MM.1S (cell line): Measurements from ENCODE around the gene EGLN3.

Source experiments
- EZH2 ChIP-seq: fragments of 300-600 bp; sonication (generic); optimal IDR thresholded peaks from 2 replicates; pipeline ENCODE3; 2017; ENCODE audit warnings: low read depth, mild to moderate bottlenecking, antibody characterized with exemption, low read length, mixed read lengths
- EZH2phosphoT487 ChIP-seq: fragments of 300-600 bp; sonication (generic); IDR thresholded peaks from 2 replicates; pipeline ENCODE4 v1.6.1; 2018; ENCODE audit warnings: antibody characterized with exemption, low read length
- TF ChIP-seq, protein P1 (sequence below): fragments of 300-600 bp; sonication (generic); IDR thresholded peaks from 2 replicates; pipeline ENCODE4 v1.5.1; 2016; ENCODE audit warnings: antibody characterized with exemption, low read length, mixed read lengths

GRCh38 chr14:33910435-33910834 lies 40.4 kb downstream of the EGLN3 start:
- TF ChIP-seq, protein P1, sequence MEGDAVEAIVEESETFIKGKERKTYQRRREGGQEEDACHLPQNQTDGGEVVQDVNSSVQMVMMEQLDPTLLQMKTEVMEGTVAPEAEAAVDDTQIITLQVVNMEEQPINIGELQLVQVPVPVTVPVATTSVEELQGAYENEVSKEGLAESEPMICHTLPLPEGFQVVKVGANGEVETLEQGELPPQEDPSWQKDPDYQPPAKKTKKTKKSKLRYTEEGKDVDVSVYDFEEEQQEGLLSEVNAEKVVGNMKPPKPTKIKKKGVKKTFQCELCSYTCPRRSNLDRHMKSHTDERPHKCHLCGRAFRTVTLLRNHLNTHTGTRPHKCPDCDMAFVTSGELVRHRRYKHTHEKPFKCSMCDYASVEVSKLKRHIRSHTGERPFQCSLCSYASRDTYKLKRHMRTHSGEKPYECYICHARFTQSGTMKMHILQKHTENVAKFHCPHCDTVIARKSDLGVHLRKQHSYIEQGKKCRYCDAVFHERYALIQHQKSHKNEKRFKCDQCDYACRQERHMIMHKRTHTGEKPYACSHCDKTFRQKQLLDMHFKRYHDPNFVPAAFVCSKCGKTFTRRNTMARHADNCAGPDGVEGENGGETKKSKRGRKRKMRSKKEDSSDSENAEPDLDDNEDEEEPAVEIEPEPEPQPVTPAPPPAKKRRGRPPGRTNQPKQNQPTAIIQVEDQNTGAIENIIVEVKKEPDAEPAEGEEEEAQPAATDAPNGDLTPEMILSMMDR: no peak
- TF ChIP-seq EZH2phosphoT487 (no peak), EZH2 (no peak)
